AG04449 (cell line): ENCODE results near the gene LCOR.
A peak's percentile ranks its signal among the peaks of the same experiment; 100 is the strongest.

Source experiments
- CTCF ChIA-PET: fragments of 350-600 bp; formaldehyde crosslinking; extraction: SDS; loops from one replicate; lab custom pipeline; 2021; ENCODE audit warnings: antibody characterized with exemption; lab: Yijun Ruan, JAX
- POLR2A ChIA-PET: fragments of 400-600, 350-600 bp; formaldehyde crosslinking; extraction: SDS; loops from one replicate; lab custom pipeline; 2020; ENCODE audit warnings: antibody characterized with exemption, inconsistent platforms; lab: Yijun Ruan, JAX
- DNase-seq: peaks from one replicate; pipeline ENCODE4 v3.0.0-alpha.2; 2010; ENCODE audit warnings: low read depth, low spot score
- H3K4me3 ChIP-seq: 2 replicates; pipeline ENCODE4 v1.5.1; 2011; ENCODE audit warnings: low read depth, mild to moderate bottlenecking, control low read depth, low read length
- TF ChIP-seq, protein P1 (sequence below): IDR thresholded peaks from one replicate; pipeline ENCODE4 v1.5.1; 2011; ENCODE audit warnings: mild to moderate bottlenecking, moderate library complexity, low read length, control low read depth, inconsistent platforms; ENCODE audit not compliant: insufficient read depth; ENCODE audit errors: missing control alignments

LCOR gene

DNA sequence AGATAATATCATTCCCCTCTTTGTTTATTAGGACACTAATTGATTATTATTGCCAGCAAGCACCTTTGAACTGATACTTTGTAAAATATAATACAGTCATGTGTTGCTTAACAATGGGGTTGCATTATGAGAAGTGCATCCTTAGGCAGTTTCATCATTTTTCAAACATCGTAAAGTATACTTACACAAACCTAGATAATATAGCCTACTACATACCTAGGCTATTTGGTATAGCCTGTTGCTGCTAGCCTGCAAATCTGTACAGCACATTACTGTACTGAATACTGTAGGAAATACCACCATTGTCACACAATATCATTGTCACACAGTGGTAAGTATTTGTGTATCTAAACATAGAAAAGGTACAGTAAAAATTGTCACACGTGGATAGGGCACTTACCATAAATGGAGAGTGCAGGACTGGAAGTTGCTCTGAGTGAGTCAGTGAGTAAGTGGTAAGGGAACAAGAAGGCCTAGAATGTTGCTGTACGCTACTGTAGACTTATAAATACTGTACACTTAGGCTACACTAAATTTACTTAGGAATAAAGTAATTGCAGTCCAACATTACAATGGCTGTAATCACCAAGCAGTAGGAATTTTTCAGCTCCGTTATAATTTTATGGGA, 70.7 kb downstream of the LCOR start:
- TF ChIP-seq, protein P1, sequence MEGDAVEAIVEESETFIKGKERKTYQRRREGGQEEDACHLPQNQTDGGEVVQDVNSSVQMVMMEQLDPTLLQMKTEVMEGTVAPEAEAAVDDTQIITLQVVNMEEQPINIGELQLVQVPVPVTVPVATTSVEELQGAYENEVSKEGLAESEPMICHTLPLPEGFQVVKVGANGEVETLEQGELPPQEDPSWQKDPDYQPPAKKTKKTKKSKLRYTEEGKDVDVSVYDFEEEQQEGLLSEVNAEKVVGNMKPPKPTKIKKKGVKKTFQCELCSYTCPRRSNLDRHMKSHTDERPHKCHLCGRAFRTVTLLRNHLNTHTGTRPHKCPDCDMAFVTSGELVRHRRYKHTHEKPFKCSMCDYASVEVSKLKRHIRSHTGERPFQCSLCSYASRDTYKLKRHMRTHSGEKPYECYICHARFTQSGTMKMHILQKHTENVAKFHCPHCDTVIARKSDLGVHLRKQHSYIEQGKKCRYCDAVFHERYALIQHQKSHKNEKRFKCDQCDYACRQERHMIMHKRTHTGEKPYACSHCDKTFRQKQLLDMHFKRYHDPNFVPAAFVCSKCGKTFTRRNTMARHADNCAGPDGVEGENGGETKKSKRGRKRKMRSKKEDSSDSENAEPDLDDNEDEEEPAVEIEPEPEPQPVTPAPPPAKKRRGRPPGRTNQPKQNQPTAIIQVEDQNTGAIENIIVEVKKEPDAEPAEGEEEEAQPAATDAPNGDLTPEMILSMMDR = no peak
- POLR2A ChIA-PET = no interaction called here
- DNase-seq = no peak
- CTCF ChIA-PET = interaction anchor here (1.3 kb wide), 1 partner anchor 9 kb away, joined by 6 read pairs; no protein-coding TSS in a partner anchor
- H3K4me3 ChIP-seq = no peak overlapping the region

DNA sequence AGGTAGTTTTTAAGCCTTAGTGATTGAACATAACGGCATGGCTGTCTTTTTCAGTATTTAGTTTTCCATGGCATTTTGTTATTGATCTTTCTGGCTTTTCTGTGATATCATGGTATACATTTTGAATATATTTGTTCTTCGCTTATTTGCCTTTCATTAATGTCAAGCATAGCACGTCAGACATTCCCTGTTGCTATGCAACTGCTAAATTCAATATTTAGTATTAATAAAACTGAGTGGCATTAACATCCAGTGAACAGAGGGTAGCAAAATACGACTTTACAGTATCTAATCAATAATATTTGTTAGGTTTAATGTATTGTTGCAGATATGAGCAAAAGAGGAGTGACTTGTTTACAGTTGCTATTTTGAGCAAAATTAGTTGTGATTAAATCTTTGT, 72.5 kb downstream of the LCOR start:
- H3K4me3 ChIP-seq = no peak overlapping the region
- POLR2A ChIA-PET = no interaction called here
- TF ChIP-seq, protein P1 = no peak
- CTCF ChIA-PET = no interaction called here
- no peak for DNase-seq

DNA sequence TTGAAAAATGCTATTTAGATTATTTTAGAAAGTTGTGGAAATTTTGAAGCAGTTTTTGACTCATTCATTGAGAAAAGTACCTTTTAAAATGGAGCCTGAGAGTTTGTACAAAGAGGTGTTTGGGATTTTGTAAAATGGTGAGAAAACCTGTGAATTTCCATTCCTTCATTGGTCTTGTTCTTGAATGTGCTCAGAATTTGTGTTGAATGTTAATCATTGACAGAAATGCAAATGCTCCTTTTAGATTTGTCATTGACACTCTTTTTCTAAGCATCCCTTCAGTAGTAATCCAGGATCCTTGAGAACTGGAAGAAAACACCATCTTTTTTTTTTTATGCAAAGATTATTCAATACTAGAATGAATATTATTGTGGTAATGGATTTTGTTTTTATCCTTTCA, 74.8 kb downstream of the LCOR start:
- DNase-seq = no peak
- ChIA-PET CTCF (no interaction called here), POLR2A (no interaction called here)
- no peak overlapping the region for H3K4me3 ChIP-seq
- TF ChIP-seq, protein P1 = no peak

DNA sequence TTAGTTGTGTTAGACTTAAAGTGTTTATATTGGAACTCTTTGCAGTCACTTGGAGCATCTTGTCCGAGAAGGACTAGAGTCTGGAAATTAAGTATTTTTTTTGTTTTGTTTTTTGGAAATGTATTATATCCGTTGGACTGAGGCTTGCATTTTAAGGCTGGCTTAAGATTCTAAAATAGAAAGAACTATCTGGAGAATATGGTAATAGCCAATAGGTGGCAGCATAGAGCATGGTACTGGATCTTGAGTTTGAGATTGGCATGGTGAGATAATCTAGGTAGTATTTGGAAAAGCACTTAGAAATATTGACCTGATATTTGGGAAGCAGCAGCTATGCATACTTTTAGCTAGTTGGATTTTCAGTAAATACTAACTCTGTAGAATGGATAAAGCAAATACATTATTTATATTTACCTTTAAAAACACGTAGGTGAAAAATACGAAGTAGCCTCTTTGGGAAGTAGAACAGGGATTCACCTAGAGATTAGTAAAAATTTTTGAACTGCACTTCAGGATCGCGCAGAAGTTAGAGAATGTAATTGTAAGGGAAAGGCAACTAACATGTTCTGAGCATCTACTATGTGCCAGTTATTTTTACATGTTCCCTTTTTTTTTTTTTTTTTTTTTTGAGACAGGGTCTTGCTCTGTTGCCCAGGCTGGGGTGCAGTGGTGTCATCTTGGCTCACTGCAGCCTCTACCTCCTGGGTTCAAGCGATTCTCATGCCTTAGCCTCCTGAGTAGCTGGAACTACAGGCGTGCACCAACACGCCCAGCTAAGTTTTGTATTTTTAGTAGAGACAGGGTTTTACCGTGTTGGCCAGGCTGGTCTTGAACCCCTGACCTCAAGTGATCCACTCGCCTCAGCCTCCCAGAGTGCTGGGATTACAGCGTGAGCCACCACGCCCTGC, 78.6 kb downstream of the LCOR start:
- no peak for DNase-seq
- ChIA-PET CTCF (interaction anchor here (0.8 to 2.9 kb wide), 23 partner anchors 7 to 163 kb away, joined by 3 to 14 read pairs (median 6); no protein-coding TSS in a partner anchor), POLR2A (no interaction called here)
- no peak overlapping the region for H3K4me3 ChIP-seq
- TF ChIP-seq, protein P1 = peak; percentile 27

DNA sequence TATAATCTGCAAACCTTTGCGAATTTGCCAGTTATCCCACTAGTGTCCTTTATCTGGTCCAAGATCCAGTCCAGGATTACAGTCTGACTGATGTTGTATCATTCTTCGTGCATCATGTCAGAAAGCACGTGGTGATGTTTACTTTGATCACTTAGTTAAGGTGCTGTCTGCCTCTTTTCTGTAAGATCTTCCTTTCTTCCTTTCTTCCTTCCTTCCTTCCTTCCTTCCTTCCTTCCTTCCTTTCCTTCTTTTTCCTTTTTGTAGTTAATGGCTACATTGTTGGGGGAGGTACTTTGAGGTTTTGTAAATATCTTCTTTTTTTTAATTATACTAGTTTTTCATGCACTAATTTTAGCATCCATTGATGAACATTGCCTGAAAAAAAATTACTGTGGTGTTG, 80.3 kb downstream of the LCOR start:
- ChIA-PET CTCF (interaction anchor here (0.8 to 2.9 kb wide), 7 partner anchors 9 to 125 kb away, joined by 3 to 14 read pairs (median 8); no protein-coding TSS in a partner anchor), POLR2A (no interaction called here)
- H3K4me3 ChIP-seq = no peak overlapping the region
- DNase-seq = no peak
- TF ChIP-seq, protein P1 = no peak

DNA sequence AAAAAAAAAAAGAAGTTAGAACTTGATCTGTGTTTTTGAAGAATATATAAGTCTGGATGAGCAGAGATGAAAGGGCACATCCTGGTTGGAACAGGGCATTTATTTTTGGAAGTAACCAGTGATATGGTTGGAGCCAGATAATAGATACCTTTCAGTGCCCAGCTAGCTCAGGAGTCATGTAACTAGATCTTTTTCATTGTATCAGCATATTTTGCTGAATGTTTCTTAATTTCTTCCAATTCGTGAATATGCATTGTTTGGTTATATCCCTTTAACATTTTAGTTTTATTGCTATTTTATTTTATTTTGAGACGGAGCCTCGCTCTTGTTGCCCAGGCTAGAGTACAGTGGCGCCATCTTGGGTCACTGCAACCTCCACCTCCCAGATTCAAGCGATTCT, 81.8 kb downstream of the LCOR start:
- ChIA-PET POLR2A (no interaction called here), CTCF (no interaction called here)
- DNase-seq = no peak
- TF ChIP-seq, protein P1 = no peak
- H3K4me3 ChIP-seq = no peak overlapping the region
